ENCODE measurements around the gene GAL3ST2.
"Not testable (repeated sequence)": the region's sequence is repeated elsewhere in the genome, so short reads cannot be mapped to it uniquely, and the experiment has no call there.

The GAL3ST2 gene

GRCh38 chr2:241739651-241740050 lies 37.0 kb upstream of the GAL3ST2 start:
- no peaks in the 10 kb centered on the region for H3K27me3 ChIP-seq (ENCODE audit: control insufficient read depth, insufficient read depth, low read length)
- H3K27ac ChIP-seq = no peak overlapping the region
- H3K4me3 ChIP-seq (ENCODE audit: low read depth, low read length) = no peak overlapping the region
- no peaks in the 10 kb centered on the region for H3K9me3 ChIP-seq (ENCODE audit: control insufficient read depth, low read length)
- H3K9ac ChIP-seq = no peak overlapping the region
- H3K36me3 ChIP-seq (ENCODE audit: control insufficient read depth, insufficient read depth, low read length) = no peaks in the 10 kb centered on the region
- H3K79me2 ChIP-seq = peaks cover 12% of the 10 kb centered on the region
- H3K4me2 ChIP-seq (ENCODE audit: low read length) = no peak overlapping the region
- TF ChIP-seq CTCF (IDR thresholded peaks at IDR 0.05) = no peak
- H2AFZ ChIP-seq = no peak overlapping the region
- H3K4me1 ChIP-seq = no peaks in the 10 kb centered on the region

DNA sequence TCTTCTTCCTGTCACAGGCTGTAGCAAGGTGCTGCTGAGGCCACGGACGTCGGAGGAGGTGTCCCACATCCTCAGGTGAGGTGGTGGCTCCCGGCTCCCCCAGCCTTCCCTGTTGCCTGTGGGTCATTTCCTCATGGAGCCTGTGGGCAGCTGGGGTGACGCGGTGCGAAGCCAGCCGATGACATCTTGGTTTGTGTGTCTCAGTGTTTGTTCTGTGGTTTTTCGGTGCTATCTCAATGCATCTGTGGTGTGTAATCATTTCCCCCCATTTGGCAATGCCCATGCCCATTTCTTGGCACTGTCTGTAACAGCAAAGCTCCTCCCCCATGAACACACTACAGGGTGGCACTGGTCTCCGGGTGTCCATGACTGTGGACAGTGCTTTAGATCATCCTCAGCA lies 35.6 kb upstream of the GAL3ST2 start:
- Histone ChIP-seq H3K4me1 (no peaks in the 10 kb centered on the region), H2AFZ (no peak overlapping the region), H3K4me3 (ENCODE audit: low read depth, low read length) (no peak overlapping the region), H3K27ac (no peak overlapping the region), H3K36me3 (ENCODE audit: control insufficient read depth, insufficient read depth, low read length) (no peaks in the 10 kb centered on the region), H3K79me2 (peaks cover 12% of the 10 kb centered on the region), H3K4me2 (ENCODE audit: low read length) (no peak overlapping the region), H3K27me3 (ENCODE audit: control insufficient read depth, insufficient read depth, low read length) (no peaks in the 10 kb centered on the region), H3K9me3 (ENCODE audit: control insufficient read depth, low read length) (no peaks in the 10 kb centered on the region), H3K9ac (no peak overlapping the region)
- no peak for TF ChIP-seq CTCF (IDR thresholded peaks at IDR 0.05)

- H3K79me2 ChIP-seq = peaks cover 8% of the 10 kb centered on the region
- no peaks in the 10 kb centered on the region for H3K36me3 ChIP-seq (ENCODE audit: control insufficient read depth, insufficient read depth, low read length)
- H3K27me3 ChIP-seq (ENCODE audit: control insufficient read depth, insufficient read depth, low read length) = no peaks in the 10 kb centered on the region
- H3K9ac ChIP-seq = no peak overlapping the region
- no peaks in the 10 kb centered on the region for H3K4me1 ChIP-seq
- H3K4me2 ChIP-seq (ENCODE audit: low read length) = no peak overlapping the region
- no peak overlapping the region for H3K27ac ChIP-seq
- no peak for TF ChIP-seq CTCF (IDR thresholded peaks at IDR 0.05)
- no peak overlapping the region for H3K4me3 ChIP-seq (ENCODE audit: low read depth, low read length)
- no peak overlapping the region for H2AFZ ChIP-seq
- H3K9me3 ChIP-seq (ENCODE audit: control insufficient read depth, low read length) = no peaks in the 10 kb centered on the region
Observed at GRCh38 chr2:241742320-241742939, 34.2 kb upstream of the GAL3ST2 start.

DNA sequence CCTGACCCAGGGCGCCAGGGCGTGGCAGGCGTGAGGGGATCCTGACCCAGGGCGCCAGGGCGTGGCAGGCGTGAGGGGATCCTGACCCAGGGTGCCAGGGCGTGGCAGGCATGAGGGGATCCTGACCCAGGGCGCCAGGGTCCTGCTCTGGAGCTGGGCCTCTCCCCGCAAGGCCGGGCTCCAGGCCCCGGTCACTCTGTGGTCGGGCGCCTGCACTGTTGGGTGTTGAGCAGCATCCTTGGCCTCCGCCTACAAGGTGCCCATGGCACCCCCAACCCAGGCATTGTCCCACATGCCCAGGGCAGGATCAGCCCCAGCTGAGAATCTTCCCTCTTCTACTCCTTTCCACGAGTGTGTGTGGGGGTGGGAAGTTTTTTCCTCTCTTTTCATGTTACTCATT lies 33.6 kb upstream of the GAL3ST2 start:
- H3K36me3 ChIP-seq (ENCODE audit: control insufficient read depth, insufficient read depth, low read length); H3K9me3 ChIP-seq (ENCODE audit: control insufficient read depth, low read length); H2AFZ ChIP-seq; H3K9ac ChIP-seq; H3K4me3 ChIP-seq (ENCODE audit: low read depth, low read length); H3K27ac ChIP-seq; H3K4me1 ChIP-seq; H3K4me2 ChIP-seq (ENCODE audit: low read length); H3K27me3 ChIP-seq (ENCODE audit: control insufficient read depth, insufficient read depth, low read length); H3K79me2 ChIP-seq: not testable (repeated sequence)

GRCh38 chr2:241743620-241744019 lies 33.0 kb upstream of the GAL3ST2 start:
- no peaks in the 10 kb centered on the region for H3K36me3 ChIP-seq (ENCODE audit: control insufficient read depth, insufficient read depth, low read length)
- H3K4me1 ChIP-seq = no peaks in the 10 kb centered on the region
- H3K9ac ChIP-seq = no peak overlapping the region
- H3K27me3 ChIP-seq (ENCODE audit: control insufficient read depth, insufficient read depth, low read length) = no peaks in the 10 kb centered on the region
- TF ChIP-seq CTCF (IDR thresholded peaks at IDR 0.05) = no peak
- peaks cover 5% of the 10 kb centered on the region for H3K79me2 ChIP-seq
- H3K4me2 ChIP-seq (ENCODE audit: low read length) = no peak overlapping the region
- no peak overlapping the region for H2AFZ ChIP-seq
- no peak overlapping the region for H3K4me3 ChIP-seq (ENCODE audit: low read depth, low read length)
- no peaks in the 10 kb centered on the region for H3K9me3 ChIP-seq (ENCODE audit: control insufficient read depth, low read length)
- no peak overlapping the region for H3K27ac ChIP-seq

All from parathyroid adenoma (tissue), 2 donors.